ENCODE data around the gene GTPBP2. TPM values are rescaled to one million over a fixed set of nuclear protein-coding genes. Genes with fewer than 3 reads are reported as not detected.

GTPBP2 gene
- total and polyA plus RNA-seq, 2 of the 13 experiments (the other 11 are each of a cell fraction or from before 2014, with no cell fraction given), result 26.9 to 88.2 TPM

GRCh38 chr6:43668151-43669028, 39.3 kb upstream of the GTPBP2 start (continued):
- TF ChIP-seq ZBTB25 (CRISPR knock-in tag; IDR thresholded peaks at IDR 0.05) (no peak), NFE2L1 (CRISPR knock-in tag; IDR thresholded peaks at IDR 0.05; ENCODE audit: borderline replicate concordance) (no peak), ZNF772 (CRISPR knock-in tag; IDR thresholded peaks at IDR 0.05) (no peak), SIN3B (IDR thresholded peaks at IDR 0.05; ENCODE audit: low read length) (no peak; the same call in 1 of the 2 replicates), PHF8 (CRISPR knock-in tag; IDR thresholded peaks at IDR 0.05) (no peak), ZNF484 (CRISPR knock-in tag; IDR thresholded peaks at IDR 0.05; ENCODE audit: borderline replicate concordance, low read depth) (no peak), ZNF329 (CRISPR knock-in tag; IDR thresholded peaks at IDR 0.05; ENCODE audit: low read depth) (0 out of 2 replicates have a peak, but pooled peaks have one; percentile 40), ZNF749 (CRISPR knock-in tag; IDR thresholded peaks at IDR 0.05; ENCODE audit: borderline replicate concordance) (no peak), TRAFD1 (CRISPR knock-in tag; IDR thresholded peaks at IDR 0.05; ENCODE audit: borderline replicate concordance) (peak; percentile 97; the same call in 1 of the 2 replicates), REXO4 (CRISPR knock-in tag; IDR thresholded peaks at IDR 0.05; ENCODE audit: borderline replicate concordance) (no peak), RARG (CRISPR knock-in tag; IDR thresholded peaks at IDR 0.05; ENCODE audit: low read depth) (no peak), SMARCC2 (IDR thresholded peaks at IDR 0.05) (no peak), ZNF512 (CRISPR knock-in tag; IDR thresholded peaks at IDR 0.05) (peak; percentile 11; the same call in 1 of the 2 replicates), ZNF552 (CRISPR knock-in tag; IDR thresholded peaks at IDR 0.05; ENCODE audit: borderline replicate concordance) (0 out of 2 replicates have a peak, but pooled peaks have one; percentile 23), ZNF713 (CRISPR knock-in tag; IDR thresholded peaks at IDR 0.05) (no peak), NFKB2 (CRISPR knock-in tag; IDR thresholded peaks at IDR 0.05; ENCODE audit: borderline replicate concordance) (peak; percentile 44; the same call in 1 of the 2 replicates), ZBTB33 (CRISPR knock-in tag; IDR thresholded peaks at IDR 0.05) (peak; percentile 100), IRX3 (CRISPR knock-in tag; IDR thresholded peaks at IDR 0.05; ENCODE audit: borderline replicate concordance, low read depth) (no peak), PHF21A (CRISPR knock-in tag; IDR thresholded peaks at IDR 0.05) (peak; percentile 77; the same call in 1 of the 2 replicates), ZNF30 (CRISPR knock-in tag; IDR thresholded peaks at IDR 0.05) (no peak), SMAD9 (CRISPR knock-in tag; IDR thresholded peaks at IDR 0.05) (no peak), ZNF562 (CRISPR knock-in tag; IDR thresholded peaks at IDR 0.05; ENCODE audit: borderline replicate concordance) (no peak), ZNF629 (CRISPR knock-in tag; conservative IDR thresholded peaks at IDR 0.05) (no peak)
